Measurements from ENCODE around the gene MRNIP.
"Not testable (repeated sequence)": the region's sequence is repeated elsewhere in the genome, so short reads cannot be mapped to it uniquely, and the experiment has no call there.

Gene MRNIP

GRCh38 chr5:179837076-179838011 lies 21.3 kb downstream of the MRNIP start:
- no peak for ATAC-seq
- no peak for TF ChIP-seq BACH2 (CRISPR knock-in tag; IDR thresholded peaks at IDR 0.05; ENCODE audit: borderline replicate concordance)
- TF ChIP-seq RARB (CRISPR knock-in tag; IDR thresholded peaks at IDR 0.05) = peak; percentile 15; the same call in 1 of the 2 replicates

- TF ChIP-seq ZFP30 (CRISPR knock-in tag; IDR thresholded peaks at IDR 0.05) (no peak), ZNF8 (CRISPR knock-in tag; IDR thresholded peaks at IDR 0.05) (no peak), CREB5 (CRISPR knock-in tag; IDR thresholded peaks at IDR 0.05; ENCODE audit: low read depth) (no peak), ESRRG (CRISPR knock-in tag; IDR thresholded peaks at IDR 0.05) (no peak), PPARA (CRISPR knock-in tag; IDR thresholded peaks at IDR 0.05; ENCODE audit: borderline replicate concordance) (no peak), PATZ1 (CRISPR knock-in tag; IDR thresholded peaks at IDR 0.05; ENCODE audit: borderline replicate concordance) (no peak), ARNTL (CRISPR knock-in tag; IDR thresholded peaks at IDR 0.05; ENCODE audit: borderline replicate concordance, low read depth) (no peak), ISL1 (CRISPR knock-in tag; IDR thresholded peaks at IDR 0.05) (no peak), TCF4 (CRISPR knock-in tag; IDR thresholded peaks at IDR 0.05; ENCODE audit: borderline replicate concordance) (no peak), ZFP3 (CRISPR knock-in tag; IDR thresholded peaks at IDR 0.05) (no peak), ZNF70 (CRISPR knock-in tag; IDR thresholded peaks at IDR 0.05) (no peak), OSR1 (CRISPR knock-in tag; IDR thresholded peaks at IDR 0.05) (no peak), CSDC2 (CRISPR knock-in tag; IDR thresholded peaks at IDR 0.05) (no peak), POU6F1 (CRISPR knock-in tag; IDR thresholded peaks at IDR 0.05; ENCODE audit: borderline replicate concordance, low read depth) (no peak), RARB (CRISPR knock-in tag; IDR thresholded peaks at IDR 0.05) (no peak), TOX (CRISPR knock-in tag; IDR thresholded peaks at IDR 0.05; ENCODE audit: borderline replicate concordance) (no peak)
- ATAC-seq = peak; percentile 4; the same call in 2 of the 3 replicates
Observed at GRCh38 chr5:179836225-179837019, 22.2 kb downstream of the MRNIP start.

GRCh38 chr5:179834871-179835270 lies 23.7 kb downstream of the MRNIP start:
- not testable (repeated sequence) for ATAC-seq

- ATAC-seq = no peak
- TF ChIP-seq TCF4 (CRISPR knock-in tag; IDR thresholded peaks at IDR 0.05; ENCODE audit: borderline replicate concordance) (no peak), TOX (CRISPR knock-in tag; IDR thresholded peaks at IDR 0.05; ENCODE audit: borderline replicate concordance) (no peak), BACH2 (CRISPR knock-in tag; IDR thresholded peaks at IDR 0.05; ENCODE audit: borderline replicate concordance) (no peak), RARB (CRISPR knock-in tag; IDR thresholded peaks at IDR 0.05) (no peak), ESRRG (CRISPR knock-in tag; IDR thresholded peaks at IDR 0.05) (no peak), PATZ1 (CRISPR knock-in tag; IDR thresholded peaks at IDR 0.05; ENCODE audit: borderline replicate concordance) (no peak), ISL1 (CRISPR knock-in tag; IDR thresholded peaks at IDR 0.05) (no peak), ZNF70 (CRISPR knock-in tag; IDR thresholded peaks at IDR 0.05) (no peak), CSRNP3 (CRISPR knock-in tag; IDR thresholded peaks at IDR 0.05) (no peak)
Observed at GRCh38 chr5:179834120-179834519, 24.5 kb downstream of the MRNIP start.
